Peyer's patch (tissue), 4 donors: ENCODE measurements around the gene NBAS.

Experiments used
- CTCF ChIP-seq, 6 experiments: fragments of 450-650 bp in 4 of 6; fragments of 200-600 bp in 2 of 6; sonication (generic) in 1 of 6; IDR thresholded peaks; one replicate each; pipeline ENCODE4 v1.5.1; 2017 to 2019; ENCODE audit warnings: antibody characterized with exemption in 6 of 6, mild to moderate bottlenecking in 3 of 6, moderate library complexity in 1 of 6
- POLR2A ChIP-seq, 2 donors: fragments of 450-650 bp; IDR thresholded peaks; one replicate each; pipeline ENCODE4 v1.5.1; 2017; ENCODE audit warnings: antibody characterized with exemption in 2 of 2, mild to moderate bottlenecking in 2 of 2, moderate library complexity in 2 of 2

GRCh38 chr2:15429032-15429431 lies 132.1 kb downstream of the NBAS start:
- TF ChIP-seq POLR2A (IDR thresholded peaks at IDR 0.05) (no peak), CTCF (IDR thresholded peaks at IDR 0.05) (no peak)
